Renal cortical epithelial cell (primary cell): ENCODE results near the gene SRM. TPM values are rescaled to one million over a fixed set of nuclear protein-coding genes. Genes with fewer than 3 reads are reported as not detected.
"Not testable (repeated sequence)": the region's sequence is repeated elsewhere in the genome, so short reads cannot be mapped to it uniquely, and the experiment has no call there.

ENCODE experiments used
- DNase-seq: peaks from one replicate; pipeline ENCODE4 v3.0.0-alpha.2; 2011; ENCODE audit warnings: low read depth
- total RNA-seq: library from RNA; depleted of rRNA; stranded (reverse); fragments of >200 nt; gene quantifications from 2 replicates; pipeline ENCODE4 v1.2.3, GENCODE V29; 2014

SRM gene
- total RNA-seq, 1 donor from 2014 or later = 26.5 TPM

DNA sequence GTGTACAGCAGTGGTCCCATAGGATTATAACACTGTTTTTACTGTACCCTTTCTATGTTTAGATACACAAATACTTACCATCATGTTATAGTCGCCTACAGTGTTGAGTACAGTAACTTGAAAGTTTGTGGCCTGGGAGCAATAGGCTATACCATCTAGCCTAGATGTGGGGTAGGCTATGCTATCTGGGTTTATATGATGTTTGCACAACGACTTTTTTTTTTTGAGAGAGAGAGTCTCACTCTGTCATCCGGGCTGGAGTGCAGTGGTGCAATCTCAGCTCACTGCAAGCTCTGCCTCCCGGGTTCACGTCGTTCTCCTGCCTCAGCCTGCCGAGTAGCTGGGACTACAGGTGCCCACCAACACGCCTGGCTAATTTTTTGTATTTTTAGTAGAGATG, 40.5 kb downstream of the SRM start:
- not testable (repeated sequence) for DNase-seq

DNA sequence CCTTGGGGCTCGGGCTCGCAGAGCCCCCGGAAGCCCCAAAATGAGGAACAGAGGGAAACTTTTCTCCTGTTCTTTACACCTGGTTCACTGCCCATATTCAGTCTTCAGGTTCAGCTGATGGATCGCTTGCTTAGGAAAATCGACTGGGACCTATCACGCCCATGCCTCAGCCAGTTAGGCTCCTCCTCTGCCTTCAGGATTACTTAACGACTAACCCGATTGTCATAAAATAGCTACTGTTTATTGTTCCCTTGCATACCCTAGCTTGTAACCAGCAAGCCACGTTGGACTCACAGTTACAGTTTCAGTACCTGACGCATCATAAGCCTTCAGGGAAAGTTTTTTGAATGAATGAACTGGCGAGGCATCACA, 46.7 kb downstream of the SRM start:
- DNase-seq = peak; percentile 35

DNA sequence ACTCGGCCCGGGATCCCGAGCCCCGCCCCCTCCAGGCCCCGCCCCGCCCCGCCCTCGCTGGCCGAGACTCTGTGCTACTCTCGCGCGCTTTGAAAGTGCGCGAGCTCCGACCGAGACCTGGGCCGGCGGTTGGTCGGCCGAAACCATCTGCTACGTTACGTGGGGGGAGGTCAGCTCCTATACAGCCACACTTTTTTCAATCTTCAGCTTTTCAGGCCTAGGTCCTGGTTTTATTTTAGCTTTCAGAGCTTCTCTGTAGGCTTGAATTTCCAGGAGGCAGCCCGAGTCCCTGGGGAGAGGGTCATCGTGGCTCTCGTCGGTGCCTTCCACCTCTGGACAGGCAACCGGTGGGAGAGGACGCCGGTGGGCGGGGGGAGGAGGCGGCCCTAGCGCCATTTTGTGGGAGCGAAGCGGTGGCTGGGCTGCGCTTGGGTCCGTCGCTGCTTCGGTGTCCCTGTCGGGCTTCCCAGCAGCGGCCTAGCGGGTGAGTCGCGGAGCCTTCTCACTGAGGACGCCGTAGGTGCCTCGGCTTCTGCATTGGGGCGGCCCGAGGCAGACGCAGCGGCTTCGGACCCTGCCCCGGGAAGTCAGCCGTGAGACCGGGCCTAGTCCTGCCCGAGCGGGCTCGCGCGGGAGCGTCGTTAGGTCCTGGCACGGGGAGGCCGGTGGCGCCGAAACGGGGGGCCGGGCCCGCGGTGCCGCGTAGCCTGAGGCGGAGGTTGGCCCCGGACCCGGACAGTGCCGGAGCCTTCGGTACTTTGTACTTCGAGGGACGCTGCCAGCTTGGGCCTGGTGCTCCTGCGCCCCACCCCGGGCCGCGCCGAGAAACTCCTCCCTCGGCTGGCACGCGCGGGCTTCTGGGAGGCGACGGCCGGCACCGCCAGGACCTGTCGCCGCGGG, 47.3 kb downstream of the SRM start, which contains the start of gene TARDBP:
TARDBP (plus strand) TSS at position 395 of the 900 bp plus-strand sequence. CDS start 1,074 bp downstream, outside the sequence.
- DNase-seq = peak; percentile 53

Other genes with a start within 250 kb of the SRM start
- gene TARDBP, start 47.4 kb downstream of the SRM start, total RNA-seq = 89.8 and 187 TPM in 2 replicates
- gene MASP2, start 12.8 kb downstream of the SRM start, total RNA-seq = 0.35 TPM in 1 of 2 replicates, not detected in the other
- 49.5 and 65.5 TPM in 2 replicates for gene EXOSC10, start 39.9 kb upstream of the SRM start, total RNA-seq
- gene ANGPTL7, start 129.3 kb upstream of the SRM start, total RNA-seq = 6.9 and 22.8 TPM in 2 replicates
- gene MTOR, start 202.5 kb upstream of the SRM start, total RNA-seq = 42.4 and 105 TPM in 2 replicates
- 8.6 and 10.9 TPM in 2 replicates for gene UBIAD1, start 213.2 kb upstream of the SRM start, total RNA-seq